Adrenal gland (tissue), 5 donors: Measurements from ENCODE around the gene RGSL1.

Source experiments
- CTCF ChIP-seq, 6 experiments: fragments of 450-650 bp in 4 of 6; fragments of 200-600 bp in 2 of 6; sonication (generic) in 1 of 6; IDR thresholded peaks; 1 replicate in 5 of 6; 2 replicates in 1 of 6; pipeline versions ENCODE4 v1.5.1 to v1.8.0; 2016 to 2021; ENCODE audit warnings: antibody characterized with exemption in 6 of 6, mild to moderate bottlenecking in 2 of 6, moderate library complexity in 1 of 6
- POLR2A ChIP-seq, 2 donors: fragments of 450-650 bp; IDR thresholded peaks; one replicate each; pipeline ENCODE4 v1.6.1; 2017; ENCODE audit warnings: antibody characterized with exemption in 2 of 2, mild to moderate bottlenecking in 2 of 2, moderate library complexity in 1 of 2
- donor health status: DM: no; HTN: no; CAD: no.

GRCh38 chr1:182589931-182590330 is 140.0 kb downstream of the RGSL1 start:
- TF ChIP-seq CTCF (IDR thresholded peaks at IDR 0.05): no peak
- no peak for TF ChIP-seq POLR2A (IDR thresholded peaks at IDR 0.05)
